ENCODE data around the gene STRBP. TPM values are rescaled to one million over a fixed set of nuclear protein-coding genes. Genes with fewer than 3 reads are reported as not detected.

The STRBP gene
- total and polyA plus RNA-seq, 2 of the 8 experiments (the other 6 are each of a cell fraction or from before 2014, with no cell fraction given), result 29.7 to 105 TPM

- Histone ChIP-seq H3K79me1 (ENCODE audit: low read depth, low read length) (no peaks in the 10 kb centered on the region), H3K9ac (replicated peaks in 1 of 4; ENCODE audit: extremely low read depth in 1 of 4, low read depth in 3 of 4, low read length in 3 of 4) (no peak overlapping the region), H3K4ac (replicated peaks; ENCODE audit: insufficient read length, low read depth, low read length) (no peak overlapping the region), H3K4me2 (ENCODE audit: insufficient read depth in 1 of 2, low read depth in 2 of 2, low read length in 2 of 2) (no peak overlapping the region), H3K18ac (ENCODE audit: extremely low read depth, low read length) (no peak overlapping the region), H3K36me3 (ENCODE audit: control insufficient read depth in 2 of 4, insufficient read depth in 4 of 4, low read length in 3 of 4) (peaks cover 0 to 35% (median 20%) of the 10 kb centered on the region in 4 experiments; a peak in 4 of 8 replicates), H4K8ac (ENCODE audit: extremely low read depth, insufficient read depth, low read length) (no peak overlapping the region), H3K4me3 (ENCODE audit: extremely low read depth in 1 of 4, insufficient read depth in 2 of 4, low read depth in 3 of 4, low read length in 4 of 4) (no peak overlapping the region), H4K20me1 (replicated peaks in 1 of 2; ENCODE audit: control insufficient read depth in 1 of 2, insufficient read depth in 2 of 2, low read length in 2 of 2) (peaks cover 0 to 2% of the 10 kb centered on the region in 2 experiments), H3K23me2 (ENCODE audit: low read depth, low read length) (no peaks in the 10 kb centered on the region), H3K23ac (ENCODE audit: insufficient read length) (no peak overlapping the region), H3K27me3 (replicated peaks in 1 of 4; ENCODE audit: control insufficient read depth in 3 of 4, extremely low read depth in 1 of 4, insufficient read depth in 3 of 4, low read length in 3 of 4) (no peaks in the 10 kb centered on the region), H2BK12ac (ENCODE audit: low read depth, low read length) (no peak overlapping the region), H4K5ac (ENCODE audit: insufficient read length, low read depth, low read length) (no peak overlapping the region), H4K91ac (replicated peaks; ENCODE audit: insufficient read length, low read length) (no peak overlapping the region), H3K79me2 (ENCODE audit: control insufficient read depth in 1 of 2, insufficient read depth in 2 of 2, low read length in 2 of 2) (no peaks in the 10 kb centered on the region), H3K27ac (ENCODE audit: low read depth, low read length) (no peak overlapping the region), H3K14ac (ENCODE audit: insufficient read length) (no peak overlapping the region), H2AFZ (ENCODE audit: low read length) (no peak overlapping the region), H2BK120ac (replicated peaks; ENCODE audit: low read depth, low read length) (no peak overlapping the region), H2BK20ac (ENCODE audit: low read length) (no peak overlapping the region), H2BK5ac (ENCODE audit: low read depth, low read length) (no peak overlapping the region), H2BK15ac (ENCODE audit: low read length) (no peak overlapping the region), H3K4me1 (replicated peaks in 1 of 4; ENCODE audit: control insufficient read depth in 3 of 4, insufficient read depth in 4 of 4, low read length in 3 of 4) (peaks cover 0 to 3% (median 0%) of the 10 kb centered on the region in 4 experiments; a peak in 1 of 7 replicates), H3K9me3 (ENCODE audit: insufficient read depth in 2 of 2, low read depth in 1 of 2, low read length in 1 of 2) (no peaks in the 10 kb centered on the region), H3K56ac (replicated peaks; ENCODE audit: insufficient read length, low read depth, low read length) (no peak overlapping the region), H2AK5ac (ENCODE audit: low read depth, low read length) (no peak overlapping the region)
- FAIRE-seq (no peak), DNase-seq (ENCODE audit: low read depth in 1 of 2, low spot score in 2 of 2) (no peak)
- TF ChIP-seq NANOG (IDR thresholded peaks at IDR 0.05; ENCODE audit: insufficient read depth, low read depth, low read length, poor library complexity, severe bottlenecking) (no peak), NRF1 (IDR thresholded peaks at IDR 0.05; ENCODE audit: low read depth, low read length) (no peak), SIX5 (IDR thresholded peaks at IDR 0.05; ENCODE audit: low read depth, low read length) (no peak), JUND (IDR thresholded peaks at IDR 0.05; ENCODE audit: low read length) (no peak)
- 100% methylated on average over 1 of the region's 1 CpG; no CpG with 5 or more reads in 1 of the 2 experiments for WGBS, 2 experiments (ENCODE audit: extremely low coverage in 1 of 2, insufficient coverage in 1 of 2, insufficient read length in 1 of 2, insufficient replicate concordance in 2 of 2, low coverage in 1 of 2, low lambda C conversion rate in 2 of 2, missing lambda C conversion rate in 1 of 2)
- CTCF ChIA-PET (ENCODE audit: partially characterized antibody), result interaction anchor here (0.7 to 1.8 kb wide), 4 partner anchors 43 to 197 kb away, joined by 3 to 5 read pairs (median 3); no protein-coding TSS in a partner anchor
- POLR2A ChIA-PET (ENCODE audit: partially characterized antibody), result interaction anchor here (1.0 kb wide), 1 partner anchor 86 kb away, joined by 3 read pairs; no protein-coding TSS in a partner anchor
Measured at GRCh38 chr9:123129423-123129822, 139.0 kb downstream of the STRBP start.

All from H1 (cell line).